GM13976 (cell line): ENCODE measurements around the gene AKR1A1.

ENCODE experiments used
- DNase-seq: peaks from one replicate; pipeline ENCODE4 v3.0.0; 2012; ENCODE audit warnings: low spot score
- CTCF ChIP-seq: IDR thresholded peaks from 2 replicates; pipeline ENCODE4 v1.5.1; 2012; ENCODE audit warnings: borderline replicate concordance, mild to moderate bottlenecking; ENCODE audit not compliant: insufficient read depth; ENCODE audit errors: extremely low read depth, missing control alignments, control extremely low read depth
- in situ Hi-C: fragments of 300-500 bp; cut with MboI; formaldehyde crosslinking; loops from one replicate; pipeline ENCODE4 v1.12.0; 2022; ENCODE audit warnings: low sequenced_read_pairs, mixed read lengths, inconsistent platforms; ENCODE audit not compliant: unreplicated experiment

Gene AKR1A1

GRCh38 chr1:45550401-45551351, at the start of gene AKR1A1:
TSS of gene AKR1A1 (plus strand) at chr1:45550826. CDS start at chr1:45561795, 10,969 bp downstream.
- no peak for TF ChIP-seq CTCF
- in situ Hi-C loops: no loop called here
- peak; percentile 92 for DNase-seq

GRCh38 chr1:45501505-45501859, 49.1 kb upstream of the AKR1A1 start:
- DNase-seq: no peak
- no peak for TF ChIP-seq CTCF
- in situ Hi-C loops: loop anchor here (10.0 kb wide), 1 partner anchor 63 kb away; no protein-coding TSS in a partner anchor

GRCh38 chr1:45503462-45504360, 46.9 kb upstream of the AKR1A1 start:
- no peak for TF ChIP-seq CTCF
- in situ Hi-C loops: loop anchor here (10.0 kb wide), 1 partner anchor 61 kb away; no protein-coding TSS in a partner anchor

GRCh38 chr1:45507195-45507594, 43.4 kb upstream of the AKR1A1 start:
- in situ Hi-C loops: loop anchor here (10.0 kb wide), 1 partner anchor 58 kb away; no protein-coding TSS in a partner anchor
- DNase-seq: no peak
- TF ChIP-seq CTCF: no peak

More at GRCh38 chr1:45503462-45504360, 46.9 kb upstream of the AKR1A1 start:
- no peak for DNase-seq

GRCh38 chr1:45507893-45508292, 42.7 kb upstream of the AKR1A1 start:
- TF ChIP-seq CTCF: no peak
- in situ Hi-C loops: loop anchor here (10.0 kb wide), 1 partner anchor 57 kb away; no protein-coding TSS in a partner anchor
- no peak for DNase-seq
